GM18861 (cell line): Measurements from ENCODE around the gene LPXN.

Source experiments
- ATAC-seq: cut with Tn5 transposase; IDR thresholded peaks from one replicate; pipeline ENCODE4 v1.9.1; 2021; ENCODE audit not compliant: unreplicated experiment

LPXN gene

DNA sequence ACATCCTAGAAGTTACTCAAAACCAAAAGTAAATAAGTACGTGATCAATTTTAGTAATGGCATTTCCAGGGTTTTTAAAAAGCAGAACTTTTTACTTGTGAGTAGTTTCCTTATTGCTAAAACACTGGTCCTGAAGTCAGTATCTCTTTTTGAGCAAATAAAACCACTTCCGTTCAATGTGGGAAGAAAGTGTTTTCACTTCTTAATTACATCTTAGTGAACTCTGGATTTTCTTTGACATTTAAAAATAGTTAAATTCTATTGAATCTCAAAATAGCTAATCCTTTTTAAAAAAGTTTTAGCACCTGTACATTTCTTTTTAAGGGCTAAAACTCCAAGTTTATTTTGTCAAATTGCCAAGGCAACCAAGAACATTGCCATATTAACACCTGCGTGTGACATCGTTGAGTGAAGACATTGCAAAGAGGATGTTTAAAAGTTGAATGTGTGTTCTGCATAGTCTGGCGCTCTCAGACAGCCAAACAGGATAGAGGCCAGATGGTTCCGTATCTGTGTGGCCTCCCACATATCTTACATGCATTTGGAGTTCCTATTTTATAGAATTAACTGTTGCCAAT is 50.5 kb downstream of the LPXN start:
- ATAC-seq, result peak; percentile 82

DNA sequence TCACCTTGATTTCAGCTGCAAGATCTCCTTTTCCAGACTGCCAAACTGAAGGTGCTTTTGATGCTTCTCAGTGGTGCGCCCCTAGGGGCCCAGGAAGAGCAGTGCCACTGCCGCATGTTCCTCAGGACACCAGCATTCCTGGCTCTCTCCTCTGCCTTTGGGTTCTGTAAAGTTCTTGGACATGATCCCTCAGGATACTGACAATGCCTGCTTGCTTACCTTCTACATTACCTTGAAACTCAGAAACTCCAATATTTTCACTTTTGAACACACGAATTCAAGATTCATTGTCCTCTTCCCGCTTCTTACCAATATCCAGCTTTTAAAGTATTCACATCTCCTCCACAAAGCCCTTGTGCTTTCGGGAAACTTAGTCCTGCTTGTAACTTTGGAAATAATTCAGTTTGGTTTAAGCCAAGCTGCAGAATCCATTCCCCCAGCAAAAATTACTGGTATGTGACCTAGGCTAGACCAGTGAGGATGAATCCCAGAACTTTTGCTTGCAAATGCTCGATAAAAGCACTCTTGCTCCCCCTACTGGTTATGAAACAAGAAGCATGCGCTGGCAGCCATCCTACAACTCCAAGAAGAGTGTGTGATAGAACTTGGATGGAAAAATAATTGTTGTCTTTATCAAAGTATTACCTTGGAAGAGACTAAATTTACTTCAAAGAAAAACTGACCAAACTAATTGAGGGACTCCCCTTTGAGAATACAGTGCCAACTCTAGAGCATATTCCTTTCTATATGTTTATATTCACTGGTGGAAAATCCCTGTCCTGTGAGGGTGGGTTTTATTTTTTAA is 51.2 kb downstream of the LPXN start:
- peak; percentile 22 for ATAC-seq

DNA sequence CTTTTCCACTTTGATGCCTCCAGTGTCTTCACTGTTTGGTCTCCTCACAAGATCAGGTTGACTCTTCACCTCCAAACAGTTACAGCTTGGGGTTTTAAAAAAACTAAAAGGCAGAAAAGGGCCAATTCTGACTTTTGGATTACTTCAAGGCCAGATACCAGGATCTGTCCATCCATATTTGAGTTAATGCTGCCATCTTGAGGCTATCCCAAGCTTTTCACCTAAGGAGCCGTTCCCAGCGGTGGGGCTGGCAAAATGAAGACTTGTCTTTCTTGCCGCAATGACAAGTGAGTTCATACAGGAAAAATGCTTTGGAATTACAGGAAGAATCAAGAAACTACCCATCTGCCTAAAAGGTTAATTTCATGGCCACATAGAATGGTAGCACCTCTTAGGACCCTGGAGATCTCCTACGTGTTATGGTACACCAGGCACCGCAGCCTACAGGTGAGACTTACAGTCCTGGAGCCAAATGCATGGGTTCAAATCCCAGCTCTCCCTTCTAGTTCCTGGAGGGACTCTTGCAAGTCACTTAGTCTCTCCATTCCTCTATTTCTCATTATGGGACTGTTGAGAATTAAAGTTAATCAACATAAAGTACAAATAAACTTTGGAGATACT is 61.8 kb downstream of the LPXN start:
- ATAC-seq, result peak; percentile 63

DNA sequence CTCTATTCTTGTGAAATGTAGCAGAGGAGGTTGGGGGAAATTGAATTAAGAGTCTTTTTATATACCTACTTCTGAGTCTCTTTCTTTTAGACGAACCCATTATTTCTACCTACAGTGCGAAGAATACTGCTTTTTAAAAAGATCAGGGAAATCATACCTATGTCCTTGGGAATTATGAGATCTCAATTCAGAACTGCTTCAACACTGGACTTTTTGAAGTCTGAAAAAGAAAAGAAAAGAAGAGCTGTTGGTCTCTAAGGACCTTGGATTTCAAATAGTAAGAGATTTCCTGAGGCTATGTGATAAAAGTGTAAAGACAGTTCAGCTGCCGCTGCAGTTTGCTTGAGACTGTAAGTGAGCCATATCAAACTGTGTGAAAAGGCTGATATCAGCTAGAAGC is 64.0 kb downstream of the LPXN start:
- ATAC-seq, result no peak

DNA sequence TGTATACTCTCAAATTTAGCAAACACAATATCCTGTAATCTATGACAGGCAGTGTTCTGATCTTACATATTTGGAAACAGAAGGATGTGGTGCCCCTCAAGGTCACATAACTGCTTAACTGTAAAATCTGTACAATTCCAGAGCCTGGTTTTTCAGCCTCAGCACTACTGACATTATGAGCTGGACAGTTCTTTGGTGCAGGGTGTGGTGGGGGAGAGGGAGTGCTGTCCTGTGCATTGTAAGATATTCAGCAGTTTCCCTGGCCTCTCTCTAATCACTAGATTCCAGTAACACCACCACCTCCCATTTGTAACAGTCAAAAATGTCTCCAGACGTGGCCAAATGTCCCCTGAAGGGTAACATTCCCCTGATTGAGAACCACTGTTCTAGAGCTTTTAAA is 65.9 kb downstream of the LPXN start:
- ATAC-seq, result no peak

DNA sequence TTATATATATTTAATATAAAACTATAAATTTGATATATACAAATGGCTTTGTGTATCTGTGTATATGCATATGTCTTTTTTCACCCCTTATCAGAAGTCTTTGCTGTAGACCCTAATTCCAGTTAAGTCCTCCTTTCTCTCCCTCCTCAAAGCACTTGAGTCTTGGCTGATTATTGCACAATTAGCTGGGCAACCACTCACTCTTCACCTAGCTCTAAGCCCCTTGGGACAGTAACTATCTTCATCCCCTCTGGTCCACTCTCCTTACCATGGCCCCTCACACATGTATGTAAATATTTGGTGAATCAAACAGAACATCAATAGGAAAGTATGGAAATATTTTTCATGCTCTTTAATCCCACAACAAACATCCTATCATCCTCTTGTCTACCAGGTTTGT is 66.8 kb downstream of the LPXN start:
- no peak for ATAC-seq

DNA sequence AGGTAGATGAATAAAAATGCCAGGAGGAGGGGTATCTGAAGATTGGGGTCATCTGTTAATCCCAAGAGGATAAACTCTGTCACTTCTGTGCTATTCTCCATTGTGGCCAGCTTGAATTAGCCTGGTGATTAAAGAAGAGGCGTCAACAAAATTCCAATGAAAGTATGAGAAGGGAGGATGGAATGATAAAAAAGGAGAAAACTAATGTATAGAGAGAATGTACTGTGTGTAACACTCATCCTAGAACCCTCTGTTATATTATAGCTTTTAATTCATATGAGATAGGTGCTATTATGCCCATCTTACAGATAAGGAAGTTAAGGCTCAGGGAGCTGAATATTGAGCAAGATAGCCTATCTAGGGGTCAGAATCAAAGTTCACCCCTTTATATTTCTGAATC is 67.7 kb downstream of the LPXN start, which contains the start of gene OR5B21:
Gene OR5B21 (minus strand): TSS at position 101 of the 400 bp plus-strand sequence. CDS start 0 bp downstream, at position 101.
- no peak for ATAC-seq

DNA sequence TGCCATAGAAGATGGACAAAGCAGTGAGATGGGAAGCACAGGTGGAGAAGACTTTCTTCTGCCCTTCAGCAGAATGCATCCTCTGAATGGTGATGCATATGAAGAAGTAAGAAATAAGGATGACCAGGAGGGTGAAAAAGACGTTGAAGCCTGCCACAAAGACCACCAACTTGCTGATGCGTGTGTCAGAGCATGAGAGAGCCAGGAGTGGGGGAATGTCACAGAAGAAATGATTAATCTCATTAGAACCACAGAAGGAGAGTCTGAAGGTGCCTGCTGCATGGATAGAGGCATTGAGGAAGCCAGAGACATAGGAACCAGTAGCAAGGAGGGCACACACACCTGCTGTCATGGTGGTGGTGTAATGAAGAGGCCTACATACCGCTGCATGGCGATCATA is 68.3 kb downstream of the LPXN start:
- ATAC-seq, result no peak

DNA sequence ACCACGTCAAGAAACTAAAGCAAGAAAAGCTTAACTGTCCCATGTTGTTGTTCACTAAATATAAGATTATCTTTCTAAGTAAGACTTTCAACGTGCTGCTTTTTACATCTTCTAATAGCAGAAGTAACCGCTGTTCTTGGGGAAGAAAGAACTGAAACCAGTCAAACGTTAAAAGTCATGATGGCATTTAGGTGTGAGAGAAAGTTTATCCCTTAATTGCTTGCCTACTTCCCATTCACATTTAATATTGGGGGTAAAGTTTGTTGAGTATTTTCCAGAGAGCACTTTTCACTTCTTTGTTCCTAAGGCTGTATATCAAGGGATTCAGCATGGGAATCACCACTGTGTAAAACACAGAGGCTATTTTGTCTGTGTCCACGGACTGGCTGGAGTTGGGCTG is 68.7 kb downstream of the LPXN start:
- no peak for ATAC-seq

DNA sequence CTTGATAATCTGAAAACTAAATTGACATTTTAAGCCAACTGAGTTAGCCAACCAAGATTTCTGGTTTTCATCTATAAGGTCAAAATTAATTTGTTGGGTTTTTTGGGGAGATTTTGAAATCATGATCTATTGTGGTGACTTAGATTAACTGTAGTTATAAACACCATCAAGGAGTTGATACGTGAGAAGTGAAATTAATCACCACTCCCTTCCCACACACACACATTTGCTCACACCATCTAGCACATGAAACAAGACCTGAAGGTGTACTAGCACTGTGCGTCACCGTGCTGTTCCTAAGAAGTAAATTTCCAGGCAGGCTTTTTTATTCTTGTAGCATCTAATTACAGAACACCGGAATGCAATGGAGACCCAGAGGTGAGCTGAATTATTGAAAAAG is 69.8 kb downstream of the LPXN start:
- no peak for ATAC-seq

DNA sequence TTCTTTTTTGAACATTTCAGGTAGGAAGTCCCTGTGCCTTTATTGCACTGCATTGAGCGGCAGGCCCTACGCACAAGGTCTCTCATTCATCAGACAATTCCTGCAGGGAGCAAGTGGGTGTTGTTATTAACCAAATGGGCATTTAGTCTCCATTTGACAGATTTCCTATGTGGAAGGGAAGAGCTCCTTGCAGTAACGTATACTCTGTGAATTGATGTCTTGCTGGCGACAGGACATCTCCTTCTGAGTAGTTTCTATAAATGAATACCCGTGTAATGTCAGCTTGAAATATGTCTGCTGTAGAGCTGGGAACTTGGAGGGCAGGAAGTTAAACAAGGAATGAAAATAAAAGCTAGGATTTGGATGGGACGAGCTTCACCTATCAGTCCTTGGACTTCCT is 71.4 kb downstream of the LPXN start:
- ATAC-seq, result no peak

DNA sequence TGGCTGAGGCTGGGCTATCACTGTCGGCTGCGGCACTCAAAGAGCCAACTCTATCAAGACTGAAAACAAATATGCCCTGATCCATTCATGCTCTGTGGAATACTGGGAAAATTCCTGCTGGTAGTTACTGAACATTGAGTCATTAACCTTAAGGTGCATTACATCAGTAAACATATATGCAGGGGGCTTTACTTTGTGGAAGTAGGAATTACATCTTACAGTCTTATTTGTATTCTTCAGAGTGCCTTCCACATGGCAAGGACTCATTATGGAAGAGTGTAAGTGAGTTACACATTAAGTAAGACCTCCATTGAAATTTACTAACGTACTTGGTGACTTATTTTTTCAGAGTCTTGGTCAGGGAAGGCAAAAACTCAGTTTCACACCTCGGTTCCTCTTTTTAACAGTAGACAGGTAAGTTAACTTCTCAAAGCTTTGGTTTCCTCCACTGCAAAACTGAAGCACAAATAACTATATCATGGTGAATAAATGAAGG is 72.2 kb downstream of the LPXN start:
- peak; percentile 99 for ATAC-seq

DNA sequence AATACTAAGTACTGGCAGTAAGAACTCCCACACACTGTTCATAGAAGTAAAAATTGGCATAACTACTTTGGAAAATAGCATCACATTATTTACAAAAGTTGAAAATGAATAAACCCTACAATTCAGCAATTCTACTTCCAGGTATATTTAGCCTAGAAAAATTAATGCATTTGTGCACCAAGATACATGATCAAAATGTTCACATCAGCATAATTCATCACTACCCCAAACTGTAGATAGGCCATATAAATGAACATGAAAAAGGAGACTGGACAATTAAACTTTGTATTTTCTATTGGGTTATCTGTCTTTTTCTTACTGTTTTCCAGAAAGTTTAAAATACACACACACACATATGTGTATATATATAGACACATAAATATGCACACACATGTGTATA is 73.7 kb downstream of the LPXN start:
- no peak for ATAC-seq

DNA sequence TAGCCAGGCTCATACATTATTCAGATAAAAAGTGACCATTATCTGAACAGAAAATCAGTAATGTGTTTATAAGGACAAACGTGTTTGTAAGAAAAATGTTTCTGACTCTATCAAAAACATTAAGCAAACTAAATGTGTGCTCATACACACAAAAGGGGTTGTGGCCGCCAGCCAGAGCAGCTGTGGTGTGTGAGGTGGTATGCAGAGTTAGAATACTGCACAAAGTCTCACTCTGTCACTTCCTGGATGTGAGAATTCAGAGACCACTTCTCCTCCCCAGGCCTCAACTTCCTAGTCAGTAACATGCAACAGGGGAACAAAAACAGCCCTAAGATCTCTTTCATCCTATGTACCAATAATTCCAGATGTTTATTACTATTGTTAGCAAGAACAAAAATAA is 77.2 kb downstream of the LPXN start:
- ATAC-seq, result no peak

DNA sequence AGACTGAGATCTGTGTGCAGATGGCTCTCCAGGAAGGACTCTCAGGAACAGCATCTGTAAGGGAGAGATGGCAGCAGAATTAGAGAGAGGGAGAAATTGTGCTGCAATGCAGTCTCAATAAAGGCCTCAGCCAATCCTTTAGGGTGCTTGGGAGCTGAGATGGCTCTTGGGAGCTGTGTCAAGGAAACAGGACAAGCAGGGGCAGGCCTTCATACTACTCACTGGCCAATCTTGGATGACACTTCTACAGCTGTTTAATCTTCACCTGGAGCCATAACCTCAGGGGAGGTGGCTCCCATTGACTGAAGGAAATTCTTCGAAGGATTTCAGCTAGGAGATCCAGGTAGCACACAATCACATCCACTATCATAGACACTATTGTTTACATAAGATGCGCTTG is 77.7 kb downstream of the LPXN start:
- ATAC-seq, result no peak

DNA sequence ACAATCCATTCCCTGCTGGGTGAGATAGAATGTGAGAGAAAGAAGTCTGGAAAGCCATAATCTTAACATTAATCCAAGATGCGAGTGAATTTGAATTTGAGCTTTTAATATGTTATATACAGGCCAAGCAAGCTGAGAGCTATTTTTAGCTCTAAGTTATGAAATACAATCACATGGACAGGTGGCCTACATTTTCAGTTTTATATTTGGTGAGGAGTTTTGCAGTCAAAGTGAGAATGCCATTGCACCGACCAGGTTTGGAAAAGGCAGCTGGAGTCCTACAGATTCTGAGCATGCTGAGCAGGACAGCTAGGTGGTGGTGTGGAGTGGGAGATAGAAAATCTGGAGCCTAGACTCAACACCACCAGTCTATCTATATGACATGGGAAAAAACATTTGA is 79.8 kb downstream of the LPXN start:
- no peak for ATAC-seq

DNA sequence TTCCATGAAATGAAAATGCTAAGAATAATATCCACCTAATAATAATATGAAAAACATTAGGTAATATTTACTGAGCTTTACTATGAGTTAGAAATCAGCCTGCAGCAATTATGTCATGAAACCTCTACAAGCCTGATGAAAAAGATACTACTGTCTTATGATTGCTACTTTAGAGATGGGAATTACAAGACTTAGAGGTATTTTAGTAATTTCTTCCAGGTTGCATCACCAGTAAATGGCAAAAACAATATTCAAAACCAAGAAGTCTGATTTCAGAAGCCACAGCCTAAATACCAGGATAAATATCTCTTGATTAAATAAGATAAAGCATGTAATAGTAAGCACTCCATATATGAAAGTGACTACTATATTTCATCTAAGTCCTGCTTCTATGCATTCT is 81.6 kb downstream of the LPXN start:
- ATAC-seq, result no peak

DNA sequence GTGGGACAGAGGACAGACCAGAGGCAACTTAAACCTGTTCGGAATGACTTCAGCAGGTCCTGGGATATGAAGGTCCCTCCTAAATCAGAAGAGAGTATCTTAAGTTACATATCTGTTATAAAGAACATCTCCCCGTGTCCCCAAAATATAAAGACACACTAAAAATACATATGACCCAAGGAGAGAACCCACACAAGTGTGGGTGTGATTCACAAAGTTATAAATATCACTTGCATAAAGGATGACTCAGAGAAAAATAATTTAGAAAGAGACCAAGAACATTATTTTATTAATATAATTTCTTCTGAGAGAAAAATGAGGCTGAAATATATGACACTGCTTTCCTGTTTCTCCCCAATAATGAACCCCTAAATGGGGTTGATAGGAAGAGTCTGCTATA is 82.0 kb downstream of the LPXN start:
- no peak for ATAC-seq

DNA sequence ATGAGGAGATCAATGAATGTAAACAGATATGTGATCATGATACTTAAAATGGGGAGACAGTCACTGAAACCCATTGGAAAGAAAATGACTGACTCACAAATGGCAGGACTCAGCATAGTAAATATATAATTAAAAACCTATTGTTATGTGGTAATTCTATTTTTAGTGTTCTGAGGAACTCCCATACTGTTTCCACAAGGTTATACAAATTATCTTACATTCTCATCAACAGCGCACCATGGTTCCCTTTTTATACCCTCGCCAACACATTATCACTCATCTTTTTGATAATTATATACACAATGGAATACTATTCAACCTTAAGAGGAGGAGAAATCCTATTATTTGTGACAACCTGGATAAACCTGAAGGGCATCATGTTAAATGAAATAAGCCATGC is 84.8 kb downstream of the LPXN start:
- ATAC-seq, result no peak

DNA sequence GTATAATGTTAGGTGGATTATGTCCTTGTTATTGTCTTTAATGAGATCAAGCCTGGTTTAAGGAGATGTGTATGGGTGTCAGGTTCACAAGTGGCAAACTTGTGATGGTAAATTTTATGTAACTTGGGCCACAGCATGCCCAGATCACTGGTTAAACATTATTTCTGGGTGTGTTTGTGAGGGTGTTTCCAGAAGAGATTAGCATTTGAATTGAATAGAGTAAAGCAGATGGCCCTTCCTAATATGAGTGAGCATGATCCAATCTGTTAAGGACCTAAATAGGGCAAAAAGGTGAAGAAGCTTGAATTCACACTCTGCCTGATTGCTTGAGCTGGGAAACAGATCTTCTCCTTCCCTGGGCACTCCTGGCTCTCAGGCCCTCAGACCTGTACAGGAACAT is 88.5 kb downstream of the LPXN start:
- ATAC-seq, result no peak

DNA sequence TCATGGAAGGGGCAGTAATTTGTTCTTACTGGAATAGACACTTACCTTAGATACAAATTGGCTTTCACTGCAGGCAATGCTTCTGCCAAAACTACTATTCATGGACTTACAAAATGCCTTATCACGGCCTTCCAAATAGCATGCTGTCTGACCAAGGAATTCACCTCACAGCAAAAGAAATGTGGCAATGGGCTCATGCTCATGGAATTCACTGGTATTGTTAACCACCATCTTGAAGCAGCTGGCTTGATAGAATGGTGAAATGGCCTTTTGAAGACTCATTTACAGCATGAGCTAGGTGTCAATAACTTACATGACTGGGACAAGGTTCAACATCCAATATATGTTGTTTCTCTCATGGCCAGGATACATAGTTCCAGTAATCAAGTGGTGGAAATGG is 89.7 kb downstream of the LPXN start:
- no peak for ATAC-seq
